ENCODE results near the gene HIVEP3.

HIVEP3 gene

DNA sequence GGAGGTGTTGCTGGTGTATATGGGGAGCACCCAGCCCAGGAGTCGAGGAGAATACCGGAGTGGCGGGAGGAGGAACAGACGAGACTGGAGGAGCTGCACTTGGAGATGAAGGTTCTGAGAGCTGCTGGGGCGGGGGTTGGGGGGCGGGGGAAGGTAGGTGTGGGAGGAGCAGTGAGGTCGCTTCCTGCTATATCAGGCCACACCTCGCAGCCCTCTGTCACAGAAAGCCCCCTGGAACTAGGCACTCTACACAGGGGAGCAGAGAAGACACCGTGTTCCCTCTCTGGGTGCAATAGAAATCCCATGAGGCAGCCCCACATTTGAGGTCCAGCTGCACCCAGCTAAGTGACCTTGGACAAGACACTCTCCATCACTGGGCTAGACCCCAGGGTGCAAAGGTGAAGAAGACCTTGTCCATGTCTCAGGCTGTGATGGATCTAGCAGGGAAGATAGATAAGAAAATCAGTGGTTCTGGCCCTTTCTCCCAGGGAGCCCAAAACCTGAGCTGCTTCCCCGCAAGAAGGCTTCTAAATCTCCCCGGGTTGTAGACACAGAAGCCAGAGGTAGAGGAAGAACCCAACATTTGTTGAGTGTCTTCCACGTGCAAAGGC is 278.5 kb downstream of the HIVEP3 start:
- H3K4me3 ChIP-seq (ENCODE audit: low read length), result no peak overlapping the region
- no peak for DNase-seq (ENCODE audit: low read depth)
- TF ChIP-seq, protein P1, sequence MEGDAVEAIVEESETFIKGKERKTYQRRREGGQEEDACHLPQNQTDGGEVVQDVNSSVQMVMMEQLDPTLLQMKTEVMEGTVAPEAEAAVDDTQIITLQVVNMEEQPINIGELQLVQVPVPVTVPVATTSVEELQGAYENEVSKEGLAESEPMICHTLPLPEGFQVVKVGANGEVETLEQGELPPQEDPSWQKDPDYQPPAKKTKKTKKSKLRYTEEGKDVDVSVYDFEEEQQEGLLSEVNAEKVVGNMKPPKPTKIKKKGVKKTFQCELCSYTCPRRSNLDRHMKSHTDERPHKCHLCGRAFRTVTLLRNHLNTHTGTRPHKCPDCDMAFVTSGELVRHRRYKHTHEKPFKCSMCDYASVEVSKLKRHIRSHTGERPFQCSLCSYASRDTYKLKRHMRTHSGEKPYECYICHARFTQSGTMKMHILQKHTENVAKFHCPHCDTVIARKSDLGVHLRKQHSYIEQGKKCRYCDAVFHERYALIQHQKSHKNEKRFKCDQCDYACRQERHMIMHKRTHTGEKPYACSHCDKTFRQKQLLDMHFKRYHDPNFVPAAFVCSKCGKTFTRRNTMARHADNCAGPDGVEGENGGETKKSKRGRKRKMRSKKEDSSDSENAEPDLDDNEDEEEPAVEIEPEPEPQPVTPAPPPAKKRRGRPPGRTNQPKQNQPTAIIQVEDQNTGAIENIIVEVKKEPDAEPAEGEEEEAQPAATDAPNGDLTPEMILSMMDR (IDR thresholded peaks at IDR 0.05; ENCODE audit: insufficient read depth, low read depth, low read length, missing control alignments), result no peak

- TF ChIP-seq, protein P1 (IDR thresholded peaks at IDR 0.05; ENCODE audit: insufficient read depth, low read depth, low read length, missing control alignments), result no peak
- DNase-seq (ENCODE audit: low read depth), result peak; percentile 62
- no peak overlapping the region for H3K4me3 ChIP-seq (ENCODE audit: low read length)
Observed at GRCh38 chr1:41639332-41639936, 279.3 kb downstream of the HIVEP3 start.

DNA sequence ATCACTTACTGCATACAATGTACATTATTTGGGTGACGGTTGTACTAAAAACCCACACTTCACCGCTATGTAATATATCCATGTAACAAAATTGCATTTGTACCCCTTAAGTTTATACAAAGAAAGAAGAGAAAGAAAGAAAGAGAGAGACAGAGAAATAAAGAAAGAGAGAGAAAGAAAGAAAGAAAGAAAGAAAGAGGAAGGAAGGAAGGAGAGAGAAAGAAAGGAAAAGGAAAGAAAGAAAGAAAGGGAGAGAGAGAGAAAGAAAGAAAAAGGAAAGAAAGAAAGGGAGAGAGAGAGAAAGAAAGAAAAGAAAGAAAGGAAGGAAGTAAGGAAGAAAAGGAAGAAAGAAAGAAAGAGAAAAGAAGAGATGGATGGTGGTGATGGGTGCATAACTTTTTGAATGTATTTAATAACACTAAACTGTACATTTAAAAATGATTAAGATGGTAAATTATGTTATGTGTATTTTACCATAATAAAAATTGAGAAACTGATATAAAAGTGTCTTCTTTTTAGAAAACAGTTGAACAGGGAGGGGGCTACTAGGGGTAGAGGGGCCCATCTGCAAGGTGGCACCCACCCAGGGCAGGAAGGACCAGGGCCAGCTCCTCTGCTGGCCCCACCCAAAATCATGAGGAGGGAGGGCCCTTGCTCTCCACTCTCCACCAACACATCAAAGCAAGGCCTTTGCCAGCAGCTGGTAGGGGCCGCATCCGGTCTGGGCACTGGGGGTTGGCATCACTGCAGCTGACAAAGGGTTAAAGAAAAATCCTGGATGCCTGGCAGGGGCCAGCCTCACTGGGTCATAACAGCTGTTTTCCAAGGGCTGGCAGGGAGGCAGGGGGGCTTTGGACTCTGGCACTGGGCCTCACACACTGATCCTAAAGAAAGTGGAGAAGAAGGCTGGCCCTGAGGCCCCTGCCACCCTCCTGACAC is 280.4 kb downstream of the HIVEP3 start:
- TF ChIP-seq, protein P1 (IDR thresholded peaks at IDR 0.05; ENCODE audit: insufficient read depth, low read depth, low read length, missing control alignments), result no peak
- no peak for DNase-seq (ENCODE audit: low read depth)
- H3K4me3 ChIP-seq (ENCODE audit: low read length), result no peak overlapping the region

- no peak overlapping the region for H3K4me3 ChIP-seq (ENCODE audit: low read length)
- TF ChIP-seq, protein P1 (IDR thresholded peaks at IDR 0.05; ENCODE audit: insufficient read depth, low read depth, low read length, missing control alignments), result no peak
- no peak for DNase-seq (ENCODE audit: low read depth)
Observed at GRCh38 chr1:41637367-41637766, 281.4 kb downstream of the HIVEP3 start.

GRCh38 chr1:41633764-41634163 is 285.0 kb downstream of the HIVEP3 start:
- H3K4me3 ChIP-seq (ENCODE audit: low read length), result no peak overlapping the region
- DNase-seq (ENCODE audit: low read depth), result no peak
- TF ChIP-seq, protein P1 (IDR thresholded peaks at IDR 0.05; ENCODE audit: insufficient read depth, low read depth, low read length, missing control alignments), result no peak

DNA sequence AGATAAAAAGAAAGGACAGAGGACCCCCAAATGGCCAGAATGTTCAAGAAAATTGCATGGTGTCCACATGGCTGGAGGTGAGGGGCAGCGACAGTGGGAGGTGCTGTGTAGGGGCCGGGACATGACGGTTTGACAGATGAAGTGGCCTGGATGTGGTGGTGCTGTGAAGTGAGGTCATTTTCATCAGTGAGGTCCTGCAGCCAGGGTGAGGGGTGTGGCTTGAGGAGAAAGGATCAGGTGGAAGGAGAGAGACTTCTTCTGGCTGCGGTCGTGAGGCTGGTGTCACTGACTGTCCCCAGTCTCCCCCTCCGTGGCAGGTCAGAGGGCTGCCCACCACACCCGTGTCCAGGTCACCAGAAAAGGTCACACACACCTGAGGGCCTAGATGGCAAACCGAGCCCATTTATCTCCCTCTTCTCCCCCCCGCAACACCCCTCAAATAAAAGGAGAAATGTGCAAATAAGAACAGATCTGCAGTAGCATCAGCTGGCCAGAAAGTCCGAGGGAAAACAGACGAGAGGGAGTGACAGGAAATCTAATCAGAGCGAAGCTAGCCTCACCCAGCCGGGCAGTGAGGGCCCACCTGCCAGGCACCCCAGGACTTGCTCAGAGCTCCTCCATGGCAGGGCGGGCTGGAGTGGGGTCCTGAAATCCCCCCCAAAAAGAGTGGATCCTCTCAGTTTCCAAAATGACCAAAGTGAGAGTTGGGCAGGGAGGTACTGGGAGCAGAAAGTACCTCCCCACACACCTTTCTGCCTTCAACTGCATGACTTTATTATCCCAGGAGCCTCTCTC is 285.7 kb downstream of the HIVEP3 start:
- no peak overlapping the region for H3K4me3 ChIP-seq (ENCODE audit: low read length)
- no peak for DNase-seq (ENCODE audit: low read depth)
- TF ChIP-seq, protein P1 (IDR thresholded peaks at IDR 0.05; ENCODE audit: insufficient read depth, low read depth, low read length, missing control alignments), result no peak

Measured in epithelial cell of esophagus (primary cell).